ENCODE measurements around the gene SUPT5H. TPM values are rescaled to one million over a fixed set of nuclear protein-coding genes. Genes with fewer than 3 reads are reported as not detected.
A peak's percentile ranks its signal among the peaks of the same experiment; 100 is the strongest.

SUPT5H gene
- total and polyA plus RNA-seq, 2 of the 13 experiments (the other 11 are each of a cell fraction or from before 2014, with no cell fraction given): 48.2 to 51.7 TPM

DNA sequence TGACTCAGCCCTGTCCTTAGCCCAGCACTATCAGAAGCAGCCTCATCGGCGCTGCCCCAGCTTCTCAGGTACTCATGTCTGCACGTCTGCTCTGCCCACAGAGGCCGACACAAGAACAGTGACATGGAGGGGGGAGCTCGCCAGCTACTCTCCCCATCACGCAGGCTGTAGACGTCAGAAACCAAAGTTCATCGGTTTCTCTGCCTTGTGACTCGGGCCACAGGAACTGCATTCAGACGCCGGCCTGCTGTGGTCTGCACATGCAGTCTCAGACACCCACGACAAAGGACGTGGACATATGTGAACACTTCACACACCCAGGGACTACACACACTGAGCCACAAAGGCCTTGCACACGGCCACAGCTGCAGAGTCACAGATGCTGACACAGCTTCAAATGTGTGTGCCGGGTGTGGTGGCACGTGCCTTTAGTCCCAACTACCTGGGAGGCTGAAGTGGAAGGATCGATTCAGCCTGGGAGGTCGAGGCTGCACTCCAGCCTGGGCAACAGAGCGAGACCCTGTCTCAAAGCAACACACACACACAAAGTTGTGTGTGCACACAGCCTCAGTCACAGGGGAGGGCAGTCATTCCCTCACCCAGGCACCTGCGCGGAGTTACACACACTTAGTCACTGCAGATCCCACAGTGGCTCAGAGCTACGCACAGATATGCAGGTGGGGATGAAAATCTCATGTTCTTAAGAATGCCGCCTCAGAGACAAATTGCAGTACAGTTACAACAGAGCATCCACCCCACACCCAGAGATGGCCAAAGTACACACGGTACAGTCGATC is 43.6 kb upstream of the SUPT5H start (continued):
- TF ChIP-seq, protein P1, sequence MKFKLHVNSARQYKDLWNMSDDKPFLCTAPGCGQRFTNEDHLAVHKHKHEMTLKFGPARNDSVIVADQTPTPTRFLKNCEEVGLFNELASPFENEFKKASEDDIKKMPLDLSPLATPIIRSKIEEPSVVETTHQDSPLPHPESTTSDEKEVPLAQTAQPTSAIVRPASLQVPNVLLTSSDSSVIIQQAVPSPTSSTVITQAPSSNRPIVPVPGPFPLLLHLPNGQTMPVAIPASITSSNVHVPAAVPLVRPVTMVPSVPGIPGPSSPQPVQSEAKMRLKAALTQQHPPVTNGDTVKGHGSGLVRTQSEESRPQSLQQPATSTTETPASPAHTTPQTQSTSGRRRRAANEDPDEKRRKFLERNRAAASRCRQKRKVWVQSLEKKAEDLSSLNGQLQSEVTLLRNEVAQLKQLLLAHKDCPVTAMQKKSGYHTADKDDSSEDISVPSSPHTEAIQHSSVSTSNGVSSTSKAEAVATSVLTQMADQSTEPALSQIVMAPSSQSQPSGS (CRISPR knock-in tag; IDR thresholded peaks at IDR 0.05): peak; percentile 89
- TF ChIP-seq JARID2 (CRISPR knock-in tag; IDR thresholded peaks at IDR 0.05; ENCODE audit: insufficient replicate concordance) (no peak), NFYC (CRISPR knock-in tag; IDR thresholded peaks at IDR 0.05) (peak; percentile 51), ONECUT2 (CRISPR knock-in tag; IDR thresholded peaks at IDR 0.05) (peak; percentile 38; the same call in 1 of the 2 replicates), GZF1 (CRISPR knock-in tag; IDR thresholded peaks at IDR 0.05) (no peak), ZNF180 (CRISPR knock-in tag; IDR thresholded peaks at IDR 0.05; ENCODE audit: borderline replicate concordance, low read depth) (no peak), NAIF1 (CRISPR knock-in tag; IDR thresholded peaks at IDR 0.05; ENCODE audit: borderline replicate concordance) (peak; percentile 78; the same call in 1 of the 2 replicates), RAD21 (CRISPR knock-in tag; IDR thresholded peaks at IDR 0.05) (0 out of 2 replicates have a peak, but pooled peaks have one; percentile 14), ZNF354B (CRISPR knock-in tag; IDR thresholded peaks at IDR 0.05) (0 out of 2 replicates have a peak, but pooled peaks have one; percentile 83), ZNF615 (CRISPR knock-in tag; IDR thresholded peaks at IDR 0.05; ENCODE audit: borderline replicate concordance) (peak; percentile 30; the same call in 1 of the 2 replicates), RFX3 (CRISPR knock-in tag; IDR thresholded peaks at IDR 0.05) (no peak), GTF2F1 (IDR thresholded peaks at IDR 0.05; ENCODE audit: low read length) (0 out of 2 replicates have a peak, but pooled peaks have one; percentile 13), ZEB1 (IDR thresholded peaks at IDR 0.05; ENCODE audit: insufficient replicate concordance, low read depth) (no peak), RBM22 (optimal IDR thresholded peaks at IDR 0.05; ENCODE audit: low read length) (no peak), TSC22D2 (CRISPR knock-in tag; IDR thresholded peaks at IDR 0.05; ENCODE audit: borderline replicate concordance) (0 out of 2 replicates have a peak, but pooled peaks have one; percentile 57)
- TF ChIP-seq, protein P2, sequence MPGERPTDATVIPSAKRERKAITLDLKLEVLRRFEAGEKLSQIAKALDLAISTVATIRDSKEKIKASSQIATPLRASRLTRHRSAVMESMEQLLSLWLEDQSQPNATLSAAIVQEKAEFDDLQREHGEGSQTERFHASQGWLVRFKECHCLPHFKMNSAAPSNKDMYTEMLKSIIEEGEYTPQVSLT (CRISPR knock-in tag; IDR thresholded peaks at IDR 0.05; ENCODE audit: borderline replicate concordance, low read depth): no peak
- TF ChIP-seq, protein P3, sequence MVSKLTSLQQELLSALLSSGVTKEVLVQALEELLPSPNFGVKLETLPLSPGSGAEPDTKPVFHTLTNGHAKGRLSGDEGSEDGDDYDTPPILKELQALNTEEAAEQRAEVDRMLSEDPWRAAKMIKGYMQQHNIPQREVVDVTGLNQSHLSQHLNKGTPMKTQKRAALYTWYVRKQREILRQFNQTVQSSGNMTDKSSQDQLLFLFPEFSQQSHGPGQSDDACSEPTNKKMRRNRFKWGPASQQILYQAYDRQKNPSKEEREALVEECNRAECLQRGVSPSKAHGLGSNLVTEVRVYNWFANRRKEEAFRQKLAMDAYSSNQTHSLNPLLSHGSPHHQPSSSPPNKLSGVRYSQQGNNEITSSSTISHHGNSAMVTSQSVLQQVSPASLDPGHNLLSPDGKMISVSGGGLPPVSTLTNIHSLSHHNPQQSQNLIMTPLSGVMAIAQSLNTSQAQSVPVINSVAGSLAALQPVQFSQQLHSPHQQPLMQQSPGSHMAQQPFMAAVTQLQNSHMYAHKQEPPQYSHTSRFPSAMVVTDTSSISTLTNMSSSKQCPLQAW (CRISPR knock-in tag; IDR thresholded peaks at IDR 0.05): peak; percentile 91
- TF ChIP-seq, protein P4, sequence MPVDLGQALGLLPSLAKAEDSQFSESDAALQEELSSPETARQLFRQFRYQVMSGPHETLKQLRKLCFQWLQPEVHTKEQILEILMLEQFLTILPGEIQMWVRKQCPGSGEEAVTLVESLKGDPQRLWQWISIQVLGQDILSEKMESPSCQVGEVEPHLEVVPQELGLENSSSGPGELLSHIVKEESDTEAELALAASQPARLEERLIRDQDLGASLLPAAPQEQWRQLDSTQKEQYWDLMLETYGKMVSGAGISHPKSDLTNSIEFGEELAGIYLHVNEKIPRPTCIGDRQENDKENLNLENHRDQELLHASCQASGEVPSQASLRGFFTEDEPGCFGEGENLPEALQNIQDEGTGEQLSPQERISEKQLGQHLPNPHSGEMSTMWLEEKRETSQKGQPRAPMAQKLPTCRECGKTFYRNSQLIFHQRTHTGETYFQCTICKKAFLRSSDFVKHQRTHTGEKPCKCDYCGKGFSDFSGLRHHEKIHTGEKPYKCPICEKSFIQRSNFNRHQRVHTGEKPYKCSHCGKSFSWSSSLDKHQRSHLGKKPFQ (CRISPR knock-in tag; IDR thresholded peaks at IDR 0.05; ENCODE audit: insufficient replicate concordance): peak; percentile 98
- TF ChIP-seq, protein P5, sequence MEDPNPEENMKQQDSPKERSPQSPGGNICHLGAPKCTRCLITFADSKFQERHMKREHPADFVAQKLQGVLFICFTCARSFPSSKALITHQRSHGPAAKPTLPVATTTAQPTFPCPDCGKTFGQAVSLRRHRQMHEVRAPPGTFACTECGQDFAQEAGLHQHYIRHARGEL (CRISPR knock-in tag; IDR thresholded peaks at IDR 0.05): no peak
- TF ChIP-seq, protein P6, sequence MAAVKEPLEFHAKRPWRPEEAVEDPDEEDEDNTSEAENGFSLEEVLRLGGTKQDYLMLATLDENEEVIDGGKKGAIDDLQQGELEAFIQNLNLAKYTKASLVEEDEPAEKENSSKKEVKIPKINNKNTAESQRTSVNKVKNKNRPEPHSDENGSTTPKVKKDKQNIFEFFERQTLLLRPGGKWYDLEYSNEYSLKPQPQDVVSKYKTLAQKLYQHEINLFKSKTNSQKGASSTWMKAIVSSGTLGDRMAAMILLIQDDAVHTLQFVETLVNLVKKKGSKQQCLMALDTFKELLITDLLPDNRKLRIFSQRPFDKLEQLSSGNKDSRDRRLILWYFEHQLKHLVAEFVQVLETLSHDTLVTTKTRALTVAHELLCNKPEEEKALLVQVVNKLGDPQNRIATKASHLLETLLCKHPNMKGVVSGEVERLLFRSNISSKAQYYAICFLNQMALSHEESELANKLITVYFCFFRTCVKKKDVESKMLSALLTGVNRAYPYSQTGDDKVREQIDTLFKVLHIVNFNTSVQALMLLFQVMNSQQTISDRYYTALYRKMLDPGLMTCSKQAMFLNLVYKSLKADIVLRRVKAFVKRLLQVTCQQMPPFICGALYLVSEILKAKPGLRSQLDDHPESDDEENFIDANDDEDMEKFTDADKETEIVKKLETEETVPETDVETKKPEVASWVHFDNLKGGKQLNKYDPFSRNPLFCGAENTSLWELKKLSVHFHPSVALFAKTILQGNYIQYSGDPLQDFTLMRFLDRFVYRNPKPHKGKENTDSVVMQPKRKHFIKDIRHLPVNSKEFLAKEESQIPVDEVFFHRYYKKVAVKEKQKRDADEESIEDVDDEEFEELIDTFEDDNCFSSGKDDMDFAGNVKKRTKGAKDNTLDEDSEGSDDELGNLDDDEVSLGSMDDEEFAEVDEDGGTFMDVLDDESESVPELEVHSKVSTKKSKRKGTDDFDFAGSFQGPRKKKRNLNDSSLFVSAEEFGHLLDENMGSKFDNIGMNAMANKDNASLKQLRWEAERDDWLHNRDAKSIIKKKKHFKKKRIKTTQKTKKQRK (IDR thresholded peaks at IDR 0.05; ENCODE audit: low read length): no peak
